ENCODE measurements around the gene PLCXD1. TPM values are rescaled to one million over a fixed set of nuclear protein-coding genes. Genes with fewer than 3 reads are reported as not detected.

PLCXD1 gene
- total RNA-seq, 1 donor from 2014 or later, result 10.9 TPM

DNA sequence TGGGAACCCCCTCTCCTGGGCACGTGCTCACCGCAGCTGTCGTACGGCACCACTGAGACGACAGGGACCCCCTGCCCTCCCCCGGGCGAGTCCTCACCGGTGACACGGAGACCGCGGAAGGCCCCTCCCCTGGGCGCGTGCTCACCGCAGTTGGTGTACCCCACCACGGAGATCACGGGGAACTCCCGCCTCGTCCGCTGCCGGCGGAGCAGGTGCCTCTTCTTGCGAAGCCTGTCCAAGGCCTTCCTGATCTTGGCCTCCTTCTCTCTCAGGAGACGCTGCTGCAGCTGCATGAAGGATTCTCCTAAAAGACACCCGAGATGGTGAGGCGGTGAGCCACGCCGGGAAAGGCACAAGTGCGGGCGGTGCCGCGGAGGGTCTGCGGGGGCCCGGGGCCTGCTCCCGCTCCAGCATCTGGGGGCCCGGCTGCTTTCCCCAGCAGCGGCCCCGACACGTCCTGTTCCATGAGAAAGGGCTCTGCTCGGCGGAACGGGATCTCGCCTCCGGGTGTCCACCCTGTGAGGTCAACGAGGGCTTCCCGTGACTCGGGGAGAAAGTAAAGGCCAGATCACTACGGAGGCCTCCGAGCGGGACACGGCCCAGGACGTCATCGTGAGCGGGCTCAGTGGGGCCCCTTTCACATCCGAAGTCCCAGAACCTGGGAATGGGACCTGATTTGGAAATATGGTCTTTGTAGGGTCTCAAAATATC is 31.6 kb downstream of the PLCXD1 start:
- TF ChIP-seq, protein P1, sequence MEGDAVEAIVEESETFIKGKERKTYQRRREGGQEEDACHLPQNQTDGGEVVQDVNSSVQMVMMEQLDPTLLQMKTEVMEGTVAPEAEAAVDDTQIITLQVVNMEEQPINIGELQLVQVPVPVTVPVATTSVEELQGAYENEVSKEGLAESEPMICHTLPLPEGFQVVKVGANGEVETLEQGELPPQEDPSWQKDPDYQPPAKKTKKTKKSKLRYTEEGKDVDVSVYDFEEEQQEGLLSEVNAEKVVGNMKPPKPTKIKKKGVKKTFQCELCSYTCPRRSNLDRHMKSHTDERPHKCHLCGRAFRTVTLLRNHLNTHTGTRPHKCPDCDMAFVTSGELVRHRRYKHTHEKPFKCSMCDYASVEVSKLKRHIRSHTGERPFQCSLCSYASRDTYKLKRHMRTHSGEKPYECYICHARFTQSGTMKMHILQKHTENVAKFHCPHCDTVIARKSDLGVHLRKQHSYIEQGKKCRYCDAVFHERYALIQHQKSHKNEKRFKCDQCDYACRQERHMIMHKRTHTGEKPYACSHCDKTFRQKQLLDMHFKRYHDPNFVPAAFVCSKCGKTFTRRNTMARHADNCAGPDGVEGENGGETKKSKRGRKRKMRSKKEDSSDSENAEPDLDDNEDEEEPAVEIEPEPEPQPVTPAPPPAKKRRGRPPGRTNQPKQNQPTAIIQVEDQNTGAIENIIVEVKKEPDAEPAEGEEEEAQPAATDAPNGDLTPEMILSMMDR (IDR thresholded peaks at IDR 0.05), result no peak
- no peak overlapping the region for H3K27ac Mint-ChIP-seq (ENCODE audit: unreplicated experiment)
- no peak for DNase-seq (ENCODE audit: extremely low spot score, unreplicated experiment)

DNA sequence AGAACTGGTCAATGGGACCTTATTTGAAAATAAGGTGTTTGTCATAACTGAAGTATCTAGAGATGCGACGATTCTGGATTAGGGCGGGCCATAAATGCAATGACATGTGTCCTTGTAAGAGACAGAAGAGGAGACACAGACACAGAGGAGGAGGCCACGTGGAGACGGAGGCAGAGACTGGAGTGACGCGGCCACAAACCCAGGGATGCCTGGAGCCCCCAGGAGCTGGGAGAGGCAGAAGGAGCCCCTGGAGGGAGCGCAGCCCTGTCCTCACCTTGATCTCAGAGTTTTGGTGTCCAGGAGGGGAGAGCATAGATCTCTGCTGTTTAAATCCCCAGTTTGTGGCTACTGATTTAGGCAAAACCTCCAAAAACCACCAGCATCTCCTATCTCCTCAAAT is 32.4 kb downstream of the PLCXD1 start:
- H3K27ac Mint-ChIP-seq (ENCODE audit: unreplicated experiment), result no peak overlapping the region
- peaks cover 18% of the 10 kb centered on the region for H3K36me3 Mint-ChIP-seq (ENCODE audit: unreplicated experiment)
- DNase-seq (ENCODE audit: extremely low spot score, unreplicated experiment), result no peak
- TF ChIP-seq, protein P1 (IDR thresholded peaks at IDR 0.05), result no peak
- no peaks in the 10 kb centered on the region for H3K27me3 Mint-ChIP-seq (ENCODE audit: unreplicated experiment)
- no peaks in the 10 kb centered on the region for H3K9me3 Mint-ChIP-seq (ENCODE audit: unreplicated experiment)
- H3K4me1 Mint-ChIP-seq (ENCODE audit: unreplicated experiment), result peaks cover 7% of the 10 kb centered on the region
- H3K4me3 Mint-ChIP-seq (ENCODE audit: unreplicated experiment), result no peak overlapping the region

More for the DNA sequence above, 31.6 kb downstream of the PLCXD1 start:
- Mint-ChIP-seq H3K9me3 (ENCODE audit: unreplicated experiment) (no peaks in the 10 kb centered on the region), H3K27me3 (ENCODE audit: unreplicated experiment) (no peaks in the 10 kb centered on the region), H3K36me3 (ENCODE audit: unreplicated experiment) (peaks cover 21% of the 10 kb centered on the region), H3K4me1 (ENCODE audit: unreplicated experiment) (peaks cover 4% of the 10 kb centered on the region), H3K4me3 (ENCODE audit: unreplicated experiment) (no peak overlapping the region)

DNA sequence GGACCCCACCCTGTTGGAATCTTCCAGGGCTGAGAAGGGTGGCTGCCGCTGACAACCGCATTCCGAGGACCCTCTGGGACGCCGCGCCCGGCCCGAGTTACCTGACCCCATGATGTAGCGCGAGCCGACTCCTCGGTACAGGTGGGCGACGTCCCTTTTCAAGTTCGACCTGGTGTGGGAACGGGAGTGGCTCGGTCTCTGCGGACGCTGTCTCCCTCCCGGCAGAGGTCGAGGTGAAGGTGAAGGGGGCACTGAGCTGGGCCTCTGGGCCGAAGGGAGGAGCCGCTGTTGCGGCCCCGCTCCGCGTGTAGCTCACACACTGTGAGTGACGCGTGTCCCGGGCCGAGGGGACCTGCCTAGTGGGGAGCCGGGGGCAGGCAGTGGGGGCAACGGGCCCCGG is 32.9 kb downstream of the PLCXD1 start:
- Mint-ChIP-seq H3K4me1 (ENCODE audit: unreplicated experiment) (peaks cover 7% of the 10 kb centered on the region), H3K27me3 (ENCODE audit: unreplicated experiment) (no peaks in the 10 kb centered on the region), H3K4me3 (ENCODE audit: unreplicated experiment) (no peak overlapping the region), H3K36me3 (ENCODE audit: unreplicated experiment) (peaks cover 18% of the 10 kb centered on the region), H3K27ac (ENCODE audit: unreplicated experiment) (no peak overlapping the region), H3K9me3 (ENCODE audit: unreplicated experiment) (no peaks in the 10 kb centered on the region)
- TF ChIP-seq, protein P1 (IDR thresholded peaks at IDR 0.05), result no peak
- no peak for DNase-seq (ENCODE audit: extremely low spot score, unreplicated experiment)

DNA sequence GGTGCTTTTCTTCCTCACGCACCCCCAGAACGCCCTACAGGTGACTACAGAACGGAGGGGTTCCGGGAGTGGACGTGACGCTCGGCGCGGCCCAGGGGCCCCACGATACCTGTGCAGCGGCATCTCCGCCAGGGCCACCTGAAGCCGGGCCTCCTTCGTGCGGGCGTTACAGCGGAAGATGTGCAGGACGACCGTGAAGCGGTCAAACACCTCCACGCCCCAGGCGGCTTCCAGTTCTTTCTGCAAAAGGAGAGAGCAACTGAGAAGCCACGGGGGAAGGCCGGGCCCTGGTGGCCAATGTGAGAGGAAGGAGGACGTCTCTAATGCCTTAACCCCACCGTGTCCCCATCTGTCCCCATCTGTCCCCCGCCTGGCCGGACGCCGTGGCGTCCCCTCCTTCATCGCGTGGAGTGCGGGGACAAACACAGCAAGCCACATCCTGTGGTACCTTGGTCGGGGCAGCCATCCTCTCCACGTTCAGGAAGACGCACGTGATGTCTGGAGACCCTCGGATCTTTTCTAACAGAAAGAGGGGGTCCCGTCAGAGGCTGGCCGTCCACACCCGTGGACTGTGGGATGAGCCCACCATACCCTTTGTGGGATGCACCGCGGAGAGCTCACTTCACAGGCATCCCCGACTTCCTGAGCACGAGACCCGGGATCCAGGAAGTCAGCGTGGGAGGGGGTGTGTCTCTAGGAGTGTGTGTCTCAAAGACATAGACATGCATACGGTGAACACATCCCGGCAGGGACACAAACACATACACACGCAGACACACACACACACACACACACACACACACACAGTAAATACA is 33.8 kb downstream of the PLCXD1 start:
- peaks cover 7% of the 10 kb centered on the region for H3K4me1 Mint-ChIP-seq (ENCODE audit: unreplicated experiment)
- no peak overlapping the region for H3K4me3 Mint-ChIP-seq (ENCODE audit: unreplicated experiment)

More for the DNA sequence above, 33.8 kb downstream of the PLCXD1 start:
- DNase-seq (ENCODE audit: extremely low spot score, unreplicated experiment), result no peak
- TF ChIP-seq, protein P1 (IDR thresholded peaks at IDR 0.05), result no peak
- H3K27ac Mint-ChIP-seq (ENCODE audit: unreplicated experiment), result no peak overlapping the region
- H3K27me3 Mint-ChIP-seq (ENCODE audit: unreplicated experiment), result no peaks in the 10 kb centered on the region
- H3K36me3 Mint-ChIP-seq (ENCODE audit: unreplicated experiment), result peaks cover 11% of the 10 kb centered on the region
- no peaks in the 10 kb centered on the region for H3K9me3 Mint-ChIP-seq (ENCODE audit: unreplicated experiment)
